A172 (cell line): Measurements from ENCODE around the gene SPATA46. TPM values are rescaled to one million over a fixed set of nuclear protein-coding genes. Genes with fewer than 3 reads are reported as not detected.

Source experiments
- DNase-seq: peaks from one replicate; pipeline ENCODE4 v3.0.0-alpha.2; 2015; ENCODE audit warnings: low spot score
- total RNA-seq: library from RNA; depleted of rRNA; stranded (reverse); fragments of >200 nt; shearing (Covaris generic); gene quantifications from 2 replicates; pipeline ENCODE4 v1.2.3, GENCODE V29; 2014

Gene SPATA46
- total RNA-seq, 1 experiment from 2014 or later = not detected

DNA sequence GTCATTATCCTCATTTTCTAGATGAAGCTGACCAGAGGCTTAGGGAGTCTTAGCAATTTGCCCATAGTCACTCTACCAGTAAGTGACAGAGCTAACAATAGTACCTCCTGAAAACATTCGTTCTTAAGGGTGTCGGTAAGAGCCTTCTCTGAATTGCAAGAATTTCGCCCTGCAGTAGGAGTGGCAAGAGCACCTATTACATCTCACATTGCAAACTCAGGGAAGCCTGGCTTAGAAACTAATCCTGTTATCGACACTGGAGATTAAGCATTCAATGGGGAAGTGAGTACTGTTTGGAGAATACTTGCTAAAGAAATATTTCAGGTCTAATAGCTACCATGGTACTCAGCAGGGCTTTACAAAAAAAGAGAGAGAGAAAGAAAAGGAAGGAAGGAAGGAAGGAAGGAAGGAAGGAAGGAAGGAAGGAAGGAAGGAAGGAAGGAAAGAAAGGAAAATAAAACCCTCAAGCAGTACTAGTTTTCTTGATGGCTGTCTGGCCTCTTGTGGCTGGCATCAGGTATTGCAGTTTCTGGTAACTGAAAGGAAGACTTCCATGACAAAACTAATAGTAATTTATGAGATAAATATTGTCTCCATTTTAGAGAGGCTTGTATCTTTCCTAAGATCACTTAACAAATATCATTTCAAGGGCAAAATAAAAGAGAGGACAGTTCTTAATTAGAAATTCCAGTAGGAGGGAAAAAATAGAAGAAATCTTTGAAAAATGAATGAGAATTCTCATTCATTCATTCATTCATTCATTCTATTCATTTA is 15.3 kb upstream of the SPATA46 start:
- peak; percentile 48 for DNase-seq

DNA sequence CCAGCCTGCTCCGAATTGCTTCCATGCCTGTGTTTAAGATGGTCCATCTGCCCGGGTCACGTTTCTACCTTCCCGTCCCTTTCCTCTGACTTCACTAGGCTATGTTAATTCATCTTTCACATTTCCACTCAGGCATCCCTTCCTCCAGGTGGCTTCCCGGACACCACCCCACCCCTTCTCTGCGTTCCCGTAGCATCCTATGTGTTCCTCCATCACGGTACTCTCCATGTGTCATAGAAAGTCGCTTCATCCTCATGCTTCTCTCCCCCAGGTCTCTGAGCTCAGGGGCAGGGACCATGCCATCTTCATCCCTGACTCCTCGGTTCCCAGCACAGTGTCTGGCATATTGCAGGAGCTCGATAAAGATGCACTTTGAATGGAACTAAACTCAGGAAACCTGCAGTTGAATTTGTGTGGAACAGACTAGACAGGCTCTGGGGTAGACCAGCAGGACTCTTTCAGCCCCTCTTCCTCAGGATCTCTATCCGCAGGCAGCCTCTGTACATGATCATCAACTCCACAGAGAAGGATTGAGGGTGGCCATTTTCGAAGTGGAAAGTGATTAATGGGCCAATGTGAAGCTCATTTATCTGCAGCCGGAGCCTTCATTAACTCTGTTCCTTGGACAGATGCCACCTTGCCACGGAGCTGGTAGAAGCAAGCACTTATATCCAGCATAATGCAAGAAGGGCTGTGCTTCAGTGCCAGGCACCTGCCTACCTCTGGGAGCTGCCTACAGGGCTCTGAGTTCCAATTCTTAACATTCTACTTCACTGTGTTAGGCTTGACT is 13.9 kb upstream of the SPATA46 start:
- no peak for DNase-seq

DNA sequence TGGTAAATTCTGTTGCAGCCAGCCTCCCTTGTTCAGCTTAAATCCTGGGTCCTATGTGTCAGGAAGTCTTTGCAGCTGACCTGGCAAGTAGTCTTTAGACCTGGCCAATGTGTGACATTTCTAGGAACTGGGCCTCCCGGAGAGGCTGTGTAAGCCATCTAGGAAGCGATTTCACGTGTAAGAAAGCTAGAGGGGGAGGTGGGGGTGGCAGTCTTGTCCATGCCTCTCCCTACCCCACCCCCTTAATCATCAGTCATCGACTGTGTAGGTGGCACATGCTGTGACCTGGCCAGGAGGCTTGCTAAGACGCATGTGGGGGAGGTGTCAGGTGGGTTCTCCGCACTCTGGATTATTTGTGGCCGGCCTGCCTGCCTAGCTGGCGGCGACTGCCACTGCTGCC is 13.3 kb upstream of the SPATA46 start:
- no peak for DNase-seq

- peak; percentile 88 for DNase-seq
Measured at GRCh38 chr1:162389021-162389818, 12.6 kb upstream of the SPATA46 start.

- DNase-seq = no peak
Measured at GRCh38 chr1:162388615-162389014, 12.0 kb upstream of the SPATA46 start.

GRCh38 chr1:162388083-162388594 is 11.5 kb upstream of the SPATA46 start:
- DNase-seq = no peak

GRCh38 chr1:162387226-162388082 is 10.8 kb upstream of the SPATA46 start:
- DNase-seq = no peak

DNA sequence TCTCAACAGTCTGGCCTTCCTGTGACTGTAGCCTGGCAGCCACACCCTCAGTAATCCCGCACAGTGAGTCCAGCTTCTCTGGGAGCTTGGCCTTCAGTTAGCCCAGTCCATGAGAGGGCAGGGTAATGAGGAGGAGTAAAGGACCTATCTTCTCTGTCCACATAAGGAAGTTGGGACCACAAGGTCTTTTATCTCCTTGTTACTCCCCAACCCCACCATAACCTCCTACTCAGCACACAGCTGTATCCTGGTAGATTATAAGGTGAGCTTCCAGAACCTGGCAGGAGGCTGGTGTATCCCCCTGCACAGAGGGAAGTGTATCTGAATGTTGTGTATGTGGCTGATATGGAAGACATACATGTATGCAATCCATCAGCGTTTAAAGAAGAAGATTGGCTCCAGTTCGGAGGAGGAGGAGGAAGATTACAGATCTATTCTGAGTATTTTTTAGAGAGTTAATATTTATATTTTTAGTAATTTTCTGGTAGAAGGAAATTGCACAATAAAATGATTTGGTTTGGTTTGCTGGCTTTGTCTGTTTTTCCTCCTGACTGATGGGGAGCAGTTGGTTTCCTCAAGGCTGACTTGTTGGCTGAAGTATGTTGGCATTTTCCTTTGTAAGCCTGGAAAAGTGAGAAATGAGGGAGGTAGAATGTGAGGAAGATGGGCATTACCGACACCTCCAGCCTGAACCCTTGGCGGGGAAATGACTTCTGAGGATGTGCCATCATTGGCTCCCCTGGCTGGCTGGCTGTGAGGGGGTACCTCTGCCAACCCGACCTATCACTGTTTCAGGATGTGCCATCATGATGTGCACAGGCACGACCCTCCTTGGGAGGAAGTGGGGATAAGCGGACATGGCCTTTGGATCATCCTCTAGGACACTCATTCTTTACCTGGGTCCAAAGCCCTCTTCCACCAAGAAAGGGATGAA is 9.9 kb upstream of the SPATA46 start:
- DNase-seq = no peak

DNA sequence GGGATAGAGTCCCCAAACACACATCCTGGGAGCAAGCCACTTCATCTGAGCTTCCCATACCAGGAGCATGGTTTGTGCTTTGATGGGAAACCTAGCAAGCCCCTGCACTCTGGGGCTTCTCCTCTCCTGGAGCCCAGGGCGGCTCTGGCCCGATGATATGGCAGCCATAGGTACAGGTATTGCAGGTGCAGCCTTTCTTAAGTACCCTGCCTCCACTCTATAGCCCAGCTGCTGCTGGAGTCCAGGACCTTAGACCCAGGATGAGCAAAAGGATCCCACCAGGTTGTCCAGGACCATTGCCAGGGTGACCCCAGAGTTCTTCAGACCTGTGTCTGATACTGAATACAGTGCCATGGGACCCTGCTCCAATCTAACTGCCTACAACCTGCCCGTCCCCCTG is 9.0 kb upstream of the SPATA46 start:
- DNase-seq = no peak

DNA sequence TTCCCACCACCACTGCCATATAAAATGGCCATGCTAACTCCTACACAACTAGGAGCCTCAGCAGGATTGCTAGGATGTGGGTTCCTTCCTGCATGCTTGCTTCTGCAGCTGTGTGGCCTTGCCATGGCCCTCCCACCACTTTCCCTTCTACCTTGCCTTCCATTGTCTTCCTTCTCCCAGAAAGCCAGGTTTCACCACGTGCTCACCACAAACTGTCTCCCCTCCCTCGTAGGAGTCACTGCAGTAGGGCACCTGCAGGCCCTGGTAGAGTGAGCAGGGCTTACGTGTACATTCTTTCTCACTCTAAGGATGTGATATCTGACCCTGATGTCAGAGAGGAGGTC is 8.6 kb upstream of the SPATA46 start:
- no peak for DNase-seq

DNA sequence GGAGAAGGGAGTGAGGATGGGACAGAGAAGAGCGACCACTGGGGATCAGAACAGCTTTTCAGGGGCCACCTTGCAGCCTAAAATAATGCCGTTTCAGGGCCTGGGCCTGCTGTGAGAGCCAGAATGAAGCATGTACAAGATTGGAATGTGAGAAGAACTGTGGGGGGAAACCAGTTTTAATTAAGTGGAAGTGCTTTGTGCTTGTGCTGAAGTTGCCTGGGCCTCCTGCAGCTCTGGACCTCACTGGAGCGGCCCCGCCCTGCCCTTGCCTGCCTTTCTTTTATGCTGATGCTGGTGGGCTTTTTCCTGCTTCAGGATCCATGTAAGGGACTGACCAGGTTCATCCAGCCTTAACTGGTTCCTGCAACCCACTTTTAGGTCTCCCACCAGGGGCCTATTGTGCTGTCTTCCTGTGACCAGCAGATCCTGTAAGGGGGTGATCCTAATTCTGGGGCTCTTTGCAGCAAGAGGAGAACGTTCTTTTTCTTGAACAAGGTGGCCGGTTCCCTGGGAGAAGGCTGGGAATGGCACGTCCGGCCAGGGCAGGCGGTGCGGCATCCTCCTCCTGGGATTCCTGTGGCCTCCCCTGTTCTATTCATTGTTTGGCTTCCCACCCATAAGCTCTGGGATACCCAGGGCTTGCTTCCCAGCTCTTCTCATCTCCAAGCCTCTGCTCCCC is 8.1 kb upstream of the SPATA46 start:
- DNase-seq = no peak

DNA sequence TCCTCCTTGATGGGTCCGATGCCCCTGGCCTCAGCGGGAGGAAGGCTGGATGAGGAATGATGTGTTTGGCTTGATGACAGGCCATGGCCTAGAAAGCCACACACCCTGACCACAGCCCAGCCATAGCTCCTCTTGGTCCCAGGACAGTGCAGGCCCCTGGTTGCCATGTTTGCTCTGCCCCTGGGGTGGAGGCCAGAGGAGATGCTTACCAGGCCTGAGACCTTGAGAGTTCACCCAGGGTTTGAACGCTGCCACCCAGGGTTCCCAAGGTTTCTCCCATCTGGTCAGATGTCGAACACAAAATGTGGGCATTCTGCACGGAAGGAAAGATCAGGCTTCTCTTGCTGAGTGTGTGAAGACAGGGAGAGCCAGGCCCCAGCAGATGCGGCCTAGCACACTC is 7.5 kb upstream of the SPATA46 start:
- no peak for DNase-seq

- DNase-seq = no peak
Measured at GRCh38 chr1:162383516-162383915, 6.9 kb upstream of the SPATA46 start.

DNA sequence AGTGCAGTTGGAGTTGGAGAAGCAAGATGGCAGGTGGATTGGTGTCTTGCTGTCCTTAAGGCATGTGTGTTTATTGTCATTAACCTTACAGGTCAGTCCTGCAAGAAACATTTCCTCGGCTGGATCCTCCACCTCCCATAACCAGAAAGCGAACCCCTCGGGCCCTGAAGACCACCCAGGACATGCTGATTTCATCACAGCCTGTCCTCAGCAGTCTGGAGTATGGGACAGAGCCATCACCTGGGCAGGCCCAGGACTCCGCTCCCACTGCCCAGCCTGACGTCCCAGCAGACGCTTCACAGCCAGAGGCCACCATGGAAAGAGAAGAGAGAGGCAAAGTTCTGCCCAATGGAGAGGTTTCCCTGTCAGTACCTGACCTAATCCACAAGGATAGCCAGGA is 6.4 kb upstream of the SPATA46 start:
- DNase-seq = no peak

- DNase-seq = no peak
Measured at GRCh38 chr1:162381941-162382750, 5.5 kb upstream of the SPATA46 start.

GRCh38 chr1:162381383-162381782 is 4.7 kb upstream of the SPATA46 start, which contains the start of gene C1orf226:
C1orf226 (plus strand) TSS chr1:162381728; CDS start chr1:162381902, 174 bp downstream.
- DNase-seq = peak; percentile 87

GRCh38 chr1:162380061-162380846 is 3.6 kb upstream of the SPATA46 start:
- no peak for DNase-seq

GRCh38 chr1:162375463-162375862 is 1.2 kb downstream of the SPATA46 start:
- no peak for DNase-seq
